ENCODE measurements around the gene DNAJC3. TPM values are rescaled to one million over a fixed set of nuclear protein-coding genes. Genes with fewer than 3 reads are reported as not detected.

DNAJC3 gene
- total RNA-seq, 1 donor from 2014 or later, result 72.7 TPM

GRCh38 chr13:95841894-95842293 is 165.0 kb downstream of the DNAJC3 start:
- H3K4me3 ChIP-seq (ENCODE audit: low read depth, low read length), result no peak overlapping the region
- no peaks in the 10 kb centered on the region for H3K27me3 ChIP-seq (ENCODE audit: control insufficient read depth, insufficient read depth, low read length)
- TF ChIP-seq CTCF (IDR thresholded peaks at IDR 0.05; ENCODE audit: insufficient read depth, low read length, severe bottlenecking), result no peak
- H3K36me3 ChIP-seq (ENCODE audit: control insufficient read depth, insufficient read depth, low read length), result no peaks in the 10 kb centered on the region
- DNase-seq (ENCODE audit: low read depth) (no peak), FAIRE-seq (no peak)

- no peak overlapping the region for H3K4me3 ChIP-seq (ENCODE audit: low read depth, low read length)
- TF ChIP-seq CTCF (IDR thresholded peaks at IDR 0.05; ENCODE audit: insufficient read depth, low read length, severe bottlenecking), result no peak
- no peaks in the 10 kb centered on the region for H3K36me3 ChIP-seq (ENCODE audit: control insufficient read depth, insufficient read depth, low read length)
- no peaks in the 10 kb centered on the region for H3K27me3 ChIP-seq (ENCODE audit: control insufficient read depth, insufficient read depth, low read length)
- FAIRE-seq (no peak), DNase-seq (ENCODE audit: low read depth) (peak; percentile 59)
Observed at GRCh38 chr13:95842898-95843297, 166.0 kb downstream of the DNAJC3 start.

Other genes with a start within 250 kb of the DNAJC3 start
- gene CLDN10, start 124.4 kb upstream of the DNAJC3 start, total RNA-seq, result 0.51 TPM in 1 of 2 replicates, not detected in the other
- gene DZIP1, start 32.4 kb upstream of the DNAJC3 start, total RNA-seq, result 0.79 and 3.8 TPM in 2 replicates

Data from bronchial epithelial cell (primary cell).